ENCODE measurements around the gene MUC22. TPM values are rescaled to one million over a fixed set of nuclear protein-coding genes. Genes with fewer than 3 reads are reported as not detected.
A peak's percentile ranks its signal among the peaks of the same experiment; 100 is the strongest.
"Not testable (repeated sequence)": the region's sequence is repeated elsewhere in the genome, so short reads cannot be mapped to it uniquely, and the experiment has no call there.

MUC22 gene
- total RNA-seq, 4 donors from 2014 or later: not detected

GRCh38 chr6:31041372-31041974 lies 31.2 kb downstream of the MUC22 start:
- no peak for DNase-seq
- Histone ChIP-seq H3K4me1 (no peaks in the 10 kb centered on the region), H3K27ac (no peak overlapping the region), H3K27me3 (no peaks in the 10 kb centered on the region), H3K36me3 (no peaks in the 10 kb centered on the region), H3K9me3 (no peaks in the 10 kb centered on the region), H3K4me3 (no peak overlapping the region)
- TF ChIP-seq POLR2A (IDR thresholded peaks at IDR 0.05) (no peak), CTCF (IDR thresholded peaks at IDR 0.05) (no peak)

GRCh38 chr6:31042806-31043205 lies 32.5 kb downstream of the MUC22 start:
- Histone ChIP-seq H3K36me3 (no peaks in the 10 kb centered on the region), H3K4me3 (no peak overlapping the region), H3K9me3 (no peaks in the 10 kb centered on the region), H3K27me3 (no peaks in the 10 kb centered on the region), H3K27ac (no peak overlapping the region), H3K4me1 (no peaks in the 10 kb centered on the region)
- peak in 2 of 3 donors; percentile 31 to 58 for DNase-seq
- TF ChIP-seq POLR2A (IDR thresholded peaks at IDR 0.05) (no peak), CTCF (IDR thresholded peaks at IDR 0.05) (peak in 5 of 6 experiments; percentile 9 to 51 (median 31))

- H3K4me3 ChIP-seq: no peak overlapping the region
- H3K4me1 ChIP-seq: no peaks in the 10 kb centered on the region
- H3K27me3 ChIP-seq: no peaks in the 10 kb centered on the region
- no peak overlapping the region for H3K27ac ChIP-seq
- DNase-seq: no peak
- TF ChIP-seq POLR2A (IDR thresholded peaks at IDR 0.05): no peak
- H3K9me3 ChIP-seq: no peaks in the 10 kb centered on the region
- no peaks in the 10 kb centered on the region for H3K36me3 ChIP-seq
Measured at GRCh38 chr6:31048099-31048498, 37.8 kb downstream of the MUC22 start.

GRCh38 chr6:31049518-31049917 lies 39.2 kb downstream of the MUC22 start:
- no peaks in the 10 kb centered on the region for H3K36me3 ChIP-seq
- DNase-seq: no peak
- H3K9me3 ChIP-seq: no peaks in the 10 kb centered on the region
- H3K4me1 ChIP-seq: no peaks in the 10 kb centered on the region
- no peak overlapping the region for H3K4me3 ChIP-seq
- TF ChIP-seq POLR2A (IDR thresholded peaks at IDR 0.05) (no peak), CTCF (IDR thresholded peaks at IDR 0.05) (no peak)
- no peaks in the 10 kb centered on the region for H3K27me3 ChIP-seq
- H3K27ac ChIP-seq: no peak overlapping the region

- H3K4me1 ChIP-seq, H3K27ac ChIP-seq, H3K4me3 ChIP-seq, H3K36me3 ChIP-seq, DNase-seq, H3K9me3 ChIP-seq, H3K27me3 ChIP-seq: not testable (repeated sequence)
Measured at GRCh38 chr6:31053187-31053586, 42.9 kb downstream of the MUC22 start.

GRCh38 chr6:31053873-31054272 lies 43.6 kb downstream of the MUC22 start:
- no peak overlapping the region for H3K27ac ChIP-seq
- H3K27me3 ChIP-seq: no peaks in the 10 kb centered on the region
- H3K4me1 ChIP-seq: no peaks in the 10 kb centered on the region
- no peaks in the 10 kb centered on the region for H3K36me3 ChIP-seq
- no peak for TF ChIP-seq POLR2A (IDR thresholded peaks at IDR 0.05)
- TF ChIP-seq CTCF (IDR thresholded peaks at IDR 0.05): no peak
- DNase-seq: no peak
- H3K9me3 ChIP-seq: no peaks in the 10 kb centered on the region
- no peak overlapping the region for H3K4me3 ChIP-seq

- DNase-seq: no peak
- no peak overlapping the region for H3K4me3 ChIP-seq
- TF ChIP-seq POLR2A (IDR thresholded peaks at IDR 0.05): no peak
- TF ChIP-seq CTCF (IDR thresholded peaks at IDR 0.05): no peak
- H3K36me3 ChIP-seq: no peaks in the 10 kb centered on the region
- no peaks in the 10 kb centered on the region for H3K9me3 ChIP-seq
- H3K27ac ChIP-seq: no peak overlapping the region
- no peaks in the 10 kb centered on the region for H3K4me1 ChIP-seq
- H3K27me3 ChIP-seq: no peaks in the 10 kb centered on the region
Measured at GRCh38 chr6:31055441-31055840, 45.2 kb downstream of the MUC22 start.

Measured in Peyer's patch (tissue), 4 donors.